Renal pelvis (tissue), 3 donors: ENCODE measurements around the gene ADAMTS8. TPM values are rescaled to one million over a fixed set of nuclear protein-coding genes. Genes with fewer than 3 reads are reported as not detected.

Source experiments
- polyA plus RNA-seq, 3 donors: library from polyadenylated mRNA; unstranded; fragments of 120-200 nt; gene quantifications; one replicate each; pipeline ENCODE4 v1.2.1, GENCODE V29; 2013; ENCODE audit not compliant: insufficient read length in 3 of 3

ADAMTS8 gene
- polyA plus RNA-seq, 3 donors = 2.8 to 3.8 (median 3.0) TPM

Other genes with a start within 250 kb of the ADAMTS8 start
- 10 to 100 TPM; 49.3 to 70.3 (median 60.7) TPM for gene ZBTB44, start 113.7 kb downstream of the ADAMTS8 start, polyA plus RNA-seq
- gene ADAMTS15, start 20.0 kb upstream of the ADAMTS8 start, polyA plus RNA-seq = 10 to 100 TPM; 64.0 to 65.7 (median 65.4) TPM